NCI-H2029 treated with DMSO at 0.1 percent for 48 hours (cell line): ENCODE measurements around the gene CSK.

ENCODE experiments used
- DNase-seq: peaks from one replicate; lab custom pipeline; 2025; lab: John Stamatoyannopoulos, UW

Gene CSK

GRCh38 chr15:74787251-74788041, 5.6 kb downstream of the CSK start:
- no peak for DNase-seq

GRCh38 chr15:74788042-74788682, 6.3 kb downstream of the CSK start:
- DNase-seq: no peak

- DNase-seq: no peak
These were observed 6.8 kb downstream of the CSK start for GRCh38 chr15:74788683-74789151.

GRCh38 chr15:74789171-74789631, 7.3 kb downstream of the CSK start:
- DNase-seq: no peak

GRCh38 chr15:74789741-74790079, 7.8 kb downstream of the CSK start:
- DNase-seq: no peak

GRCh38 chr15:74790080-74790916, 8.4 kb downstream of the CSK start:
- DNase-seq: no peak

- no peak for DNase-seq
These were observed 9.1 kb downstream of the CSK start for GRCh38 chr15:74791007-74791406.

GRCh38 chr15:74791667-74792066, 9.8 kb downstream of the CSK start:
- no peak for DNase-seq

- no peak for DNase-seq
These were observed 10.5 kb downstream of the CSK start for GRCh38 chr15:74792227-74793016.

- no peak for DNase-seq
These were observed 11.5 kb downstream of the CSK start for GRCh38 chr15:74793135-74794028.

- no peak for DNase-seq
These were observed 12.5 kb downstream of the CSK start for GRCh38 chr15:74794248-74794969.

GRCh38 chr15:74794970-74795349, 13.1 kb downstream of the CSK start:
- no peak for DNase-seq

GRCh38 chr15:74795966-74796625, 14.2 kb downstream of the CSK start:
- DNase-seq: no peak

GRCh38 chr15:74798388-74799254, 16.7 kb downstream of the CSK start:
- DNase-seq: no peak

- no peak for DNase-seq
These were observed 17.5 kb downstream of the CSK start for GRCh38 chr15:74799255-74799855.

GRCh38 chr15:74799856-74800558, 18.1 kb downstream of the CSK start:
- DNase-seq: no peak

GRCh38 chr15:74800559-74801094, 18.7 kb downstream of the CSK start:
- DNase-seq: no peak
